NT2/D1 (cell line): ENCODE results near the gene BRINP1.

Source experiments
- SUZ12 ChIP-seq: IDR thresholded peaks from 2 replicates; pipeline ENCODE4 v1.6.1; 2011; ENCODE audit not compliant: insufficient read length, insufficient read depth; ENCODE audit errors: extremely low read depth
- YY1 ChIP-seq: IDR thresholded peaks from 2 replicates; pipeline ENCODE4 v1.6.1; 2011; ENCODE audit not compliant: insufficient read length, insufficient read depth
- ZNF274 ChIP-seq: IDR thresholded peaks from 2 replicates; pipeline ENCODE4 v1.6.1; 2011; ENCODE audit warnings: mild to moderate bottlenecking, low read depth, low read length

DNA sequence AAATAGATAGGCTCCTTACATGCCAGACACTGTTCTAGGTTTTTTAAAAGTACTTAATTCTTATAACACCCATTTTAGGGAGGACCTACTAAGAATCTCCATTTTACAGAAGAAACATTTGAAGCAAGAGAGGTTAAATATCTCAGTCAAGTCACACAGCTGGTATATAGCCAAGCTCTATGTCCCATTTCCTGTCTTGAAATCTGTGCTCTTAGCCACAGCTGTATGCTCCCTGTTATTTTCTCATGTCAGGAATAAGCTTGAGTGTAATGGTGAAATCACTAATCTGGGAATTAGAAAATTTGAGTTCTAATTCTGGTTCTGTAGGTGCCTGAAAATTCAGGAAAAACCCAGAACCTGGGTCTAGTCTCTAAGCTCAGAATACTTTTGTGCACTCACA is 208.7 kb downstream of the BRINP1 start:
- no peak for TF ChIP-seq SUZ12
- no peak for TF ChIP-seq YY1
- no peak for TF ChIP-seq ZNF274
